Measurements from ENCODE around the gene ZFP14.
"Not testable (repeated sequence)": the region's sequence is repeated elsewhere in the genome, so short reads cannot be mapped to it uniquely, and the experiment has no call there.

Gene ZFP14

DNA sequence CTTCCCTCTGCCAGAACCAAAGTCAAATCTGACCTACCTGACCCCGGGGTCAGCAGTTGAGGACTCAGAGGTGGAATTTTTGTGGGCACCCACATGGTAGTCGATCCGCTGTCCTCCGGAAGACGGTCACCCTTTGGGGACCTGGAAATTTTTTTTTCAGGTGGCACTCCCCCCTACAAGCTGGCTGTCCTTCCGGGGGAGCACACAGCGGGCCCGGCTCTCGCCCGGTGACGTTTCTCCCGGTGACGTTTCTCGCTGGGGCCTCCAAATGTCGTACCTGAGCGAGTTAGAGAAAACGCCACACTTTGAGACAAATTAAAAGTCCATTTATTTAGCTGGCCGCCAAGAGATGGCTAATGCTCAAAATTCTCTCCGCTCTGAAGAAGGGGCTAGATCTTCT, 48.8 kb downstream of the ZFP14 start:
- no peak for DNase-seq

DNA sequence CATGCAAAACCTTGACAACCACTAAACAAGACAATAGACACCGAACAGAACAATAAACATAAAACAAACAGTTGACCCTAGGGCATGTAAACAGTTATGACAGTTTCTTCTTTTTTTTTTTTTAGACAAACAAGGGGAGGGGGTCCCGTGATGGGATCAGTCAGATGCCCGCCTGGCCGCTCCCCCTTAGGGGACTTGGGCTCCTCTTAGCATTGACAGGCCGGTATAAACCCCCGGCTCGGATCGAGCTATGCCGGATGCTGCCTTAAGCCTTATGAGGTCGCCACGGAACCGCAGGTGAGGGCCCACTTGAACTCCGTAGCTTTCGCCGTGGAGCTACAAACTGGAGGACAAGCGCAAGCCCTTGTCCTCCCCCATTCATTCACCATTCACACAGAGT, 49.5 kb downstream of the ZFP14 start:
- DNase-seq, result not testable (repeated sequence)

DNA sequence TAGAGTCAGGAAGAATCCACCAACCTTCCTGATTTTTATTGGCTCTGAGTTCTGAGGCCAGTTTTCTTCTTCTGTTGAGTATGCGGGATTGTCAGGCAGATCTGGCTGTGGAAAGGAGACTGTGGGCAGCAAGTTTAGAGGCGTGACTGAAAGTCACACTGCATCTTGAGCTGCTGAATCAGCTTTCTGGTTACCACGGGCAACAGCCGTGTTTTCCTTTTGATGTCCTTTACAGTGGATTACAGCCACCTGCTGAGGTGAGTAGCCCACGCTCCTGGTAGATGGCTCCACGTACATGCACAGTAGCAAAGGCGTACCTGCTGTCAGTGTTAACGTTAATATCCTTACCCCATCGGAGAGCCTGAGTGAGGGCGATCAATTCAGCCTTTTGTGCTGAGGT, 52.4 kb downstream of the ZFP14 start:
- DNase-seq, result not testable (repeated sequence)

DNA sequence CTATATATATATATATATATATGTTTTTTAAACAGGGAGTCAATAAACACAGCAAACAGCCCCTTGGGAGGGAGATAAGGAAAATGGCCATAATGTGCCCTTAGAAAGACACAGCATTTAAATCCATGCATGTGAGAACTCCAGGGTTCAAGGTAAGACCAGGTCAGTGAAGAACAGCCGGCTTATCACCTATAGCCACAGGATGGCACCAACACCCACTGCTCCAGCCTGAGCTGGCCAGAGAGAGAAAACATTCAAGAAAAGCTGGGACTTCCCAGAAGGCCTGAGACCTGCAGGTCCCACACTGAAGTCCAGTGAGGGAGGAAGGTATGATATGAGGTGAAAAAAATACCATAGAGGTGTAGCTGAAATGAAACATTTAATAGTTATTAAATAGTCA, 63.8 kb downstream of the ZFP14 start:
- DNase-seq, result not testable (repeated sequence)

DNA sequence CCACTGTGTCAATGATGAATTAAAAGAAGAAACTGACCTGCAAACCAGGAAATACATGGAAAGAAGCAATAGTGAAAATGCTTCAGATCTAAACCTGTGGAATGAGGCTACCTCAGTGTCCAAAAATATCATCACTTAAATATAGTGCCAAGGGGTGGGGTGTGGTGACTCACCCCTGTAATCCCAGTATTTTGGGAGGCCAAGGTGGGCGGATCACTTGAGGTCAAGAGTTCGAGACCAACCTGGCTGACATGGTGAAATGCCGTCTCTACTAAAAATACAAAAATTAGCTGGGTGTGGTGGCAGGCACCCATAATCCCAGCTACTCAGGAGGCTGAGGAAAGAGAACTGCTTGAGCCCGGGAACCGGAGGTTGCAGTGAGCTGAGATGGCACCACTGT, 64.9 kb downstream of the ZFP14 start:
- not testable (repeated sequence) for DNase-seq

DNA sequence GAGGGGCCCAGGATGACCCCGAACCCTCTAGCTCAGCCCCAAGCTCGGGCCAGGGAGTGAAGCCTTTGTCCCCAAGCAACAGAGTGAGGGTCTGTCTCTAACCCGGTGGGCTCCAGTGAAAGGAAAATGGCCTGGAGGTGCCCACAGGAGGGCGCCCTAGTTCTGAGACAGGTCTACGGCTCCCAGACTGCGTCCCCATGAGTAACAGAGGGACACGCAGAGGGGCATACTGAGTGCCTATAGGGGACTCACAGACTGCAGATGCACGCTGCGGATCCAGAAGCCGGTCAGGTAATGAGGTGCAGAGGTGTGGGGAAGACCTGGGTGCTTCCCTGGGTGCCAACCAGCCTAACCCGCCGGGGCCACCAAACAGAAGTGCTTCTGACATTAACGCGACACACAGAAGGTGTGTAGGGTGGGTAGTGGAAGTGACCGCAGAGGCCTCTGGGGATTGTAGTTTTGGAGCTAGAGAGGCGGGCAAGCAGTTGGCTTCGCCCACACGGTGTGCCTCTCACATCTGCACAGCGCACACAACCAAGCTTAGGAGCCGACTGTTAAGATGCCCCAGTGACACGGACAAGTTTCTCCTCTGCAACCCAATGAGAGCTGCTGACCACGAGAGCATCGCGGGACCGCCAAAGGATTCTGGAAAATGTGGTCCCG, 67.8 kb downstream of the ZFP14 start:
- not testable (repeated sequence) for DNase-seq

DNA sequence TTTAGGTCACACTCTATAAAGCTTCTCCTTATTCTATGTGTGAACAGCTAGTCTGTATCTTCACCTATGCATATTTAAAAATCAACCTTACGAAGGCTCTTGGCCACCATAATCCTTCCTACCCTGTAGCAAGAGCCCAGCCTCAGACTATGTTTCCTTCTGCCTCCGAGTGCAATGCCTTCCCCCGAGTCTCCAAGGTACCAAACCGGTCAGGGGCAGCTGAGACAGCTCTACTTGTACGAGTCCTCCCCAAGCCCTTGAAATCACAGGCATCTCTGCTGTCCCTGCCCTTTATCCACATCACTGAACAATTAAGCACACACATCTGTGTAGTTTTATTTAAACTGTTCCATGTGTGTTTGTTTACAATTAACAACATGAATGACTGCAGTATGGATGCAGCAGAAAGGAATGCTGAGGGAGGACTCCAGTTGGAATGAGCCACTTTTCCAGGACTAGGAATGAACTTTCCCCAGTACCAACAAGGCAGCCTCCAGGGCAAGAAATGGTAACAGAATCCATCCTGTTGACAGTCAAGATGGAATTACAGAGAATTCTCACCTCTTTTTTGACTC, 68.5 kb downstream of the ZFP14 start:
- DNase-seq, result not testable (repeated sequence)

DNA sequence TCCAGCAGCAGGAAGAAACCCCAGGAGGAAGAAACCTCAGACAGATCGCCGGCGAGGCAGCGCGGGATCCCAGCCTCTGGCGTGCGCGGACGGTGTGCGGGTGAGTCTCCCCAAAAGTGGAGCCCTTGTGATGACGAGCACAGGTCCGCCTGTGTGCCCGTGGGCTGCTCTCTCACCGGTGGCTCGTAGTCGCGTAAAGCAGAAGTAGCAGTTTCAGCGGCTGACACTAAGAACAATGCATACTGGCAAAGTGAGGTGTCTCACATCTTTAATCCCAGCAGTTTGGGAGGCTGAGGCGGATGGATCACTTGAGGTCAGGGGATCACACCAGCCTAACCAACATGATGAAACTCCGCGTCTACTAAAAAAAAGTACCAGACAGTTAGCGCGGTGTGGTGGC, 69.2 kb downstream of the ZFP14 start:
- DNase-seq, result not testable (repeated sequence)

DNA sequence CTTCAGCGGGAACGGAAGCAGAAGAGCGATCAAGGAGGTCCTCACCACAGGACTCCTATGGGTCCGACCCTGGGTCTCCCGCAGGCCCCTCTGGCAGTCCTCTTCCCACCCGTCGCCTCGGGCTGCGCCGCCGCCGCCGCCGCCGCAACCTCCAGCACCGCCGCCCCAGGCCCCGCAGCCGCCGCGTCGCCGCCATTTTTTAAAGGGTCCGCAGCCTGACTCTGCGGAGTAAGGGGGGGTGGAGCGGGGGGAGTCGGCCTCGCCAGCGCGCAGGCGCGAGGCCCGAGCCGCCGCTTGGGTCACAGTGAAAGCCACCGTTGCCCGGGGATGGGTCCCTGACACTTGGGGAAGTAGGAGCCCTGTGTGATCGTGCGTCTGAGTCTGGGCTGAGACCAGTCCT, 69.7 kb downstream of the ZFP14 start:
- DNase-seq, result not testable (repeated sequence)

DNA sequence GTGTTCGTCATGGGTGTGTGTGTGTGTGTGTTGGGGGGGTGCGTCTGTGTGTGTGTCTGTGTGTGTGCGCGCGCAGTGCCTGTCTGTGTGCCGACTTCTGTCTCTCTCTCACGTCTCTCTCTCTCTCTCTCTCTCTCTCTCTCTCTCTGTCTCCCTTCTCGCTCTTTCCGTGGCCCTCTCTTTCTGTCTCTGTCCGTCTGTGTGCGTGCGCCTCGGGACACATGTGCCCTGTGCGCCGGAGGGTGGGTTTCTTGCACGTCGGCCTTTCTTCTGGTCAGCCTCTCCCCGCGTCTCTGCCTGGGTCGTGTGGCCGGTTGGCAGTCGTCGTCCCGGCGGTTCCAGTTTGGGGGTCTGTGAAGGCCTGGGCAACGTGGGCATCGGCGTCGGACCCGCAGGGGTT, 86.7 kb downstream of the ZFP14 start:
- not testable (repeated sequence) for DNase-seq
